Stimulated activated CD8-positive, alpha-beta memory T cell treated with anti-CD3 and anti-CD28 coated beads, Interleukin-7, amount 100 ng/mL, for 24 hours (primary cell): ENCODE measurements around the gene LHX2.

Experiments
- DNase-seq: peaks from one replicate; pipeline ENCODE4 v3.0.0-alpha.2; 2020; ENCODE audit warnings: low read depth

LHX2 gene

GRCh38 chr9:124060844-124061605, 49.5 kb downstream of the LHX2 start:
- DNase-seq = no peak

- DNase-seq = no peak
Observed at GRCh38 chr9:124062172-124062571, 50.6 kb downstream of the LHX2 start.

GRCh38 chr9:124066783-124067577, 55.4 kb downstream of the LHX2 start:
- DNase-seq = no peak

GRCh38 chr9:124068251-124068650, 56.7 kb downstream of the LHX2 start:
- DNase-seq = no peak

GRCh38 chr9:124074746-124075145, 63.2 kb downstream of the LHX2 start:
- DNase-seq = no peak

- no peak for DNase-seq
Observed at GRCh38 chr9:124075761-124076160, 64.2 kb downstream of the LHX2 start.

- no peak for DNase-seq
Observed at GRCh38 chr9:124077915-124078572, 66.5 kb downstream of the LHX2 start.

GRCh38 chr9:124078641-124079040, 67.1 kb downstream of the LHX2 start:
- DNase-seq = no peak

GRCh38 chr9:124079176-124079925, 67.8 kb downstream of the LHX2 start:
- no peak for DNase-seq

GRCh38 chr9:124082622-124083021, 71.1 kb downstream of the LHX2 start:
- DNase-seq = no peak
